ENCODE results near the gene RAD51B. TPM values are rescaled to one million over a fixed set of nuclear protein-coding genes. Genes with fewer than 3 reads are reported as not detected.

The RAD51B gene
- total and polyA plus RNA-seq, 4 donors: 2.8 to 39.6 (median 13.3) TPM; not detected in 1

GRCh38 chr14:68147303-68147702 lies 327.7 kb downstream of the RAD51B start:
- H3K9me3 ChIP-seq (ENCODE audit: control insufficient read depth, low read length): no peaks in the 10 kb centered on the region
- peaks cover 2 to 8% of the 10 kb centered on the region in 2 donors for H3K4me1 ChIP-seq (ENCODE audit: control insufficient read depth in 1 of 2, insufficient read depth in 2 of 2, low read length in 2 of 2)
- DNase-seq (no peak), ATAC-seq (ENCODE audit: low FRiP score) (no peak)
- no peak overlapping the region for H3K27ac ChIP-seq (ENCODE audit: low read depth in 1 of 2, low read length in 2 of 2)
- H3K4me3 ChIP-seq (ENCODE audit: low read length in 2 of 2): no peak overlapping the region
- intact Hi-C loops (cut with DNase I): loop anchor here (5.0 to 10.0 kb wide), 2 partner anchors 57 to 485 kb away; no protein-coding TSS in a partner anchor
- no peaks in the 10 kb centered on the region for H3K27me3 ChIP-seq (ENCODE audit: control insufficient read depth in 1 of 2, insufficient read depth in 2 of 2, low read length in 1 of 2)
- no peaks in the 10 kb centered on the region for H3K36me3 ChIP-seq (ENCODE audit: control insufficient read depth in 1 of 2, insufficient read depth in 2 of 2, low read length in 1 of 2)

GRCh38 chr14:68148276-68148675 lies 328.7 kb downstream of the RAD51B start:
- 97 to 98% methylated on average over 3 of the region's 3 CpGs for WGBS, 2 donors
- Histone ChIP-seq H3K9me3 (ENCODE audit: control insufficient read depth, low read length) (no peaks in the 10 kb centered on the region), H3K36me3 (ENCODE audit: control insufficient read depth in 1 of 2, insufficient read depth in 2 of 2, low read length in 1 of 2) (no peaks in the 10 kb centered on the region), H3K27ac (ENCODE audit: low read depth in 1 of 2, low read length in 2 of 2) (no peak overlapping the region), H3K4me3 (ENCODE audit: low read length in 2 of 2) (no peak overlapping the region), H3K27me3 (ENCODE audit: control insufficient read depth in 1 of 2, insufficient read depth in 2 of 2, low read length in 1 of 2) (no peaks in the 10 kb centered on the region), H3K4me1 (ENCODE audit: control insufficient read depth in 1 of 2, insufficient read depth in 2 of 2, low read length in 2 of 2) (peaks cover 2 to 5% of the 10 kb centered on the region in 2 donors)
- DNase-seq: no peak
- intact Hi-C loops (cut with DNase I): loop anchor here (5.0 to 10.0 kb wide), 2 partner anchors 57 to 484 kb away; no protein-coding TSS in a partner anchor
- no peak for ATAC-seq (ENCODE audit: low FRiP score)

- Histone ChIP-seq H3K9me3 (ENCODE audit: control insufficient read depth, low read length) (no peaks in the 10 kb centered on the region), H3K4me3 (ENCODE audit: low read length in 2 of 2) (no peak overlapping the region), H3K36me3 (ENCODE audit: control insufficient read depth in 1 of 2, insufficient read depth in 2 of 2, low read length in 1 of 2) (no peaks in the 10 kb centered on the region), H3K27ac (ENCODE audit: low read depth in 1 of 2, low read length in 2 of 2) (no peak overlapping the region), H3K4me1 (ENCODE audit: control insufficient read depth in 1 of 2, insufficient read depth in 2 of 2, low read length in 2 of 2) (peaks cover 2% of the 10 kb centered on the region in 2 donors), H3K27me3 (ENCODE audit: control insufficient read depth in 1 of 2, insufficient read depth in 2 of 2, low read length in 1 of 2) (no peaks in the 10 kb centered on the region)
- ATAC-seq (ENCODE audit: low FRiP score) (no peak), DNase-seq (no peak)
- intact Hi-C loops (cut with DNase I): loop anchor here (5.0 to 10.0 kb wide), 2 partner anchors 56 to 484 kb away; no protein-coding TSS in a partner anchor
Observed at GRCh38 chr14:68148763-68149162, 329.2 kb downstream of the RAD51B start.

GRCh38 chr14:68153275-68153674 lies 333.7 kb downstream of the RAD51B start:
- Histone ChIP-seq H3K4me1 (ENCODE audit: control insufficient read depth in 1 of 2, insufficient read depth in 2 of 2, low read length in 2 of 2) (no peaks in the 10 kb centered on the region), H3K36me3 (ENCODE audit: control insufficient read depth in 1 of 2, insufficient read depth in 2 of 2, low read length in 1 of 2) (no peaks in the 10 kb centered on the region), H3K9me3 (ENCODE audit: control insufficient read depth, low read length) (no peaks in the 10 kb centered on the region), H3K27ac (ENCODE audit: low read depth in 1 of 2, low read length in 2 of 2) (no peak overlapping the region), H3K27me3 (ENCODE audit: control insufficient read depth in 1 of 2, insufficient read depth in 2 of 2, low read length in 1 of 2) (no peaks in the 10 kb centered on the region), H3K4me3 (ENCODE audit: low read length in 2 of 2) (no peak overlapping the region)
- 92 to 98% methylated on average over 1 of the region's 1 CpG for WGBS, 2 donors
- intact Hi-C loops (cut with DNase I): no loop called here
- DNase-seq: no peak
- ATAC-seq (ENCODE audit: low FRiP score): no peak

GRCh38 chr14:68154275-68154674 lies 334.7 kb downstream of the RAD51B start:
- 89 to 92% methylated on average over 2 of the region's 2 CpGs for WGBS, 2 donors
- Histone ChIP-seq H3K9me3 (ENCODE audit: control insufficient read depth, low read length) (no peaks in the 10 kb centered on the region), H3K4me1 (ENCODE audit: control insufficient read depth in 1 of 2, insufficient read depth in 2 of 2, low read length in 2 of 2) (no peaks in the 10 kb centered on the region), H3K27me3 (ENCODE audit: control insufficient read depth in 1 of 2, insufficient read depth in 2 of 2, low read length in 1 of 2) (no peaks in the 10 kb centered on the region), H3K27ac (ENCODE audit: low read depth in 1 of 2, low read length in 2 of 2) (no peak overlapping the region), H3K36me3 (ENCODE audit: control insufficient read depth in 1 of 2, insufficient read depth in 2 of 2, low read length in 1 of 2) (no peaks in the 10 kb centered on the region), H3K4me3 (ENCODE audit: low read length in 2 of 2) (no peak overlapping the region)
- no peak for DNase-seq
- intact Hi-C loops (cut with DNase I): no loop called here
- ATAC-seq (ENCODE audit: low FRiP score): no peak

GRCh38 chr14:68157971-68158371 lies 338.4 kb downstream of the RAD51B start:
- DNase-seq: no peak
- H3K27ac ChIP-seq (ENCODE audit: low read depth in 1 of 2, low read length in 2 of 2): no peak overlapping the region
- 55 to 80% methylated on average over 1 of the region's 1 CpG for WGBS, 2 donors

GRCh38 chr14:68158640-68159039 lies 339.1 kb downstream of the RAD51B start:
- no peak for DNase-seq
- intact Hi-C loops (cut with DNase I): no loop called here
- ATAC-seq (ENCODE audit: low FRiP score): no peak
- Histone ChIP-seq H3K9me3 (ENCODE audit: control insufficient read depth, low read length) (no peaks in the 10 kb centered on the region), H3K27ac (ENCODE audit: low read depth in 1 of 2, low read length in 2 of 2) (no peak overlapping the region), H3K27me3 (ENCODE audit: control insufficient read depth in 1 of 2, insufficient read depth in 2 of 2, low read length in 1 of 2) (no peaks in the 10 kb centered on the region), H3K4me3 (ENCODE audit: low read length in 2 of 2) (no peak overlapping the region), H3K36me3 (ENCODE audit: control insufficient read depth in 1 of 2, insufficient read depth in 2 of 2, low read length in 1 of 2) (no peaks in the 10 kb centered on the region), H3K4me1 (ENCODE audit: control insufficient read depth in 1 of 2, insufficient read depth in 2 of 2, low read length in 2 of 2) (peaks cover 0 to 4% of the 10 kb centered on the region in 2 donors)
- 78 to 89% methylated on average over 4 of the region's 4 CpGs for WGBS, 2 donors

More at GRCh38 chr14:68157971-68158371, 338.4 kb downstream of the RAD51B start:
- intact Hi-C loops (cut with DNase I): no loop called here
- Histone ChIP-seq H3K27me3 (ENCODE audit: control insufficient read depth in 1 of 2, insufficient read depth in 2 of 2, low read length in 1 of 2) (no peaks in the 10 kb centered on the region), H3K9me3 (ENCODE audit: control insufficient read depth, low read length) (no peaks in the 10 kb centered on the region), H3K36me3 (ENCODE audit: control insufficient read depth in 1 of 2, insufficient read depth in 2 of 2, low read length in 1 of 2) (no peaks in the 10 kb centered on the region), H3K4me3 (ENCODE audit: low read length in 2 of 2) (no peak overlapping the region), H3K4me1 (ENCODE audit: control insufficient read depth in 1 of 2, insufficient read depth in 2 of 2, low read length in 2 of 2) (no peaks in the 10 kb centered on the region)
- no peak for ATAC-seq (ENCODE audit: low FRiP score)

- no peak for ATAC-seq (ENCODE audit: low FRiP score)
- Histone ChIP-seq H3K27ac (ENCODE audit: low read depth in 1 of 2, low read length in 2 of 2) (no peak overlapping the region), H3K36me3 (ENCODE audit: control insufficient read depth in 1 of 2, insufficient read depth in 2 of 2, low read length in 1 of 2) (no peaks in the 10 kb centered on the region), H3K9me3 (ENCODE audit: control insufficient read depth, low read length) (no peaks in the 10 kb centered on the region), H3K4me3 (ENCODE audit: low read length in 2 of 2) (no peak overlapping the region), H3K27me3 (ENCODE audit: control insufficient read depth in 1 of 2, insufficient read depth in 2 of 2, low read length in 1 of 2) (no peaks in the 10 kb centered on the region), H3K4me1 (ENCODE audit: control insufficient read depth in 1 of 2, insufficient read depth in 2 of 2, low read length in 2 of 2) (peaks cover 0 to 4% of the 10 kb centered on the region in 2 donors)
- WGBS, 2 donors: 92 to 96% methylated on average over 5 of the region's 5 CpGs
- intact Hi-C loops (cut with DNase I): no loop called here
- DNase-seq: no peak
Observed at GRCh38 chr14:68159701-68160633, 340.4 kb downstream of the RAD51B start.

Data from aorta (tissue), 5 donors.